ENCODE results near the gene IL2RA.
"Not testable (repeated sequence)": the region's sequence is repeated elsewhere in the genome, so short reads cannot be mapped to it uniquely, and the experiment has no call there.

DNA sequence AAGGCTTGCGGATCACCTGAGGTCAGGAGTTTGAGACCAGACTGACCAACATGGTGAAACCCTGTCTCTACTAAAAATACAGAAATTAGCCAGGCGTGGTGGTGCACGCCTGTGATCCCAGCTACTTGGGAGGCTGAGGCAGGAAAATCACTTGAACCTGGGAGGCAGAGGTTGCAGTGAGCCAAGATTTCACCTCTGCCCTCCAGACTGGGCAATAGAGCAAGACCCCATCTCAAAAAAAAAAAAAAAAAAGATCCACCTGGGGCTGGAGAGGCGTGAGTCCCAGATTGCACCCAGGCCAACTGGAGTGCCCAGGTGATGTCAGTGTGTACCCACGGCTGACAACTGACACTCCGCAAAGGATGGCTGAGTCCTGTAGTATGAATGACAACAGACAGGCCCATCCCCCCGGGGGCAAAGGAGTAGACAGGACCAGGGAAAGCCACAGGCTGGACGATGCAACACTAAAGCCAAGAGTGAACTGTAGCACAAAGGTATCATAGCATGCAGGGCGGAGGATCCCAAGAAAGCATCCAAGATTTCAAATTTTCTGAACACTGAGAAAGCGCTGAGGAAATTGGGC lies 99.7 kb downstream of the IL2RA start:
- not testable (repeated sequence) for TF ChIP-seq CTCF, POLR2A (IDR thresholded peaks at IDR 0.05)
